ENCODE data around the gene PFN1. TPM values are rescaled to one million over a fixed set of nuclear protein-coding genes. Genes with fewer than 3 reads are reported as not detected.
A peak's percentile ranks its signal among the peaks of the same experiment; 100 is the strongest.

PFN1 gene
- total and polyA plus RNA-seq, 9 of the 15 experiments (the other 6 are each of a cell fraction or from before 2014, with no cell fraction given), result 60.5 to 1,479 (median 456) TPM

GRCh38 chr17:4935650-4936049 lies 12.7 kb downstream of the PFN1 start (continued):
- TF ChIP-seq MEF2D (tag; conservative IDR thresholded peaks at IDR 0.05; ENCODE audit: low read depth) (no peak), ZNF121 (CRISPR knock-in tag; conservative IDR thresholded peaks at IDR 0.05) (no peak), CLOCK (CRISPR knock-in tag; IDR thresholded peaks at IDR 0.05; ENCODE audit: borderline replicate concordance) (no peak)

GRCh38 chr17:4934173-4934979 lies 14.0 kb downstream of the PFN1 start:
- CTCF ChIA-PET (ENCODE audit: low intra/inter-chr PET ratio), result no interaction called here
- Histone ChIP-seq H3K27me3 (ENCODE audit: control insufficient read depth in 2 of 2, insufficient read depth in 2 of 2, low read length in 2 of 2) (no peaks in the 10 kb centered on the region), H2AFZ (ENCODE audit: low read depth, low read length) (no peak overlapping the region), H3K36me3 (ENCODE audit: control insufficient read depth, insufficient read depth, low read length) (peaks cover 26% of the 10 kb centered on the region), H3K4me1 (replicated peaks in 1 of 2; ENCODE audit: control insufficient read depth in 2 of 2, insufficient read depth in 2 of 2, low read length in 2 of 2) (peaks cover 10 to 29% of the 10 kb centered on the region in 2 experiments; a peak in 4 of 5 replicates), H3K9me1 (ENCODE audit: control insufficient read depth, insufficient read depth, low read length) (no peaks in the 10 kb centered on the region), H3K27ac (ENCODE audit: extremely low read depth, low read depth, low read length) (no peak overlapping the region), H3K9ac (ENCODE audit: insufficient read depth in 1 of 2, low read depth in 2 of 2, low read length in 2 of 2) (peak overlapping the region in 1 of 2 experiments; percentile 80; a peak in 2 of 4 replicates), H3K79me2 (ENCODE audit: control insufficient read depth, insufficient read depth, low read length) (peaks cover 16% of the 10 kb centered on the region), H3K4me3 (no peak overlapping the region), H3K9me3 (replicated peaks; ENCODE audit: control insufficient read depth, insufficient read depth, low read depth, low read length) (no peaks in the 10 kb centered on the region), H4K20me1 (replicated peaks; ENCODE audit: control insufficient read depth, insufficient read depth, low read length) (no peaks in the 10 kb centered on the region), H3K4me2 (ENCODE audit: insufficient read depth, low read length) (peak overlapping the region; percentile 18; the same call in 1 of the 2 replicates)
- in situ Hi-C loops (cut with MboI) (no loop called here), intact Hi-C loops (cut with micrococcal nuclease) (no loop called here)
- peak; percentile 58 for FAIRE-seq
- ATAC-seq, result peak; percentile 85
- DNase-seq (ENCODE audit: extremely low read depth in 1 of 4, low spot score in 3 of 4), result peak; percentile 28 to 55 (median 35)
- no TSS peak for BruUV-seq (replicated peaks)
- POLR2A ChIA-PET, result interaction anchor here (0.6 to 2.1 kb wide), 6 partner anchors 8 to 33 kb away, joined by 3 to 7 read pairs (median 4); partner anchors contain the start of gene SPAG7
- 23% methylated on average over 8 of the region's 14 CpGs for WGBS (ENCODE audit: insufficient coverage, low coverage, missing lambda C conversion rate)
- TF ChIP-seq REST (IDR thresholded peaks at IDR 0.05; ENCODE audit: borderline replicate concordance), result peak; percentile 26; the same call in 1 of the 2 replicates
- no peak for TF ChIP-seq REST (CRISPR knock-in tag; IDR thresholded peaks at IDR 0.05; ENCODE audit: low read depth)
- TF ChIP-seq ESRRA (IDR thresholded peaks at IDR 0.05; ENCODE audit: borderline replicate concordance, low read depth), result peak; percentile 64; the same call in 1 of the 2 replicates
- TF ChIP-seq POLR2AphosphoS2 (IDR thresholded peaks at IDR 0.05; ENCODE audit: low read length), result no peak; the same call in 1 of the 2 replicates
- TF ChIP-seq BACH1 (tag; IDR thresholded peaks at IDR 0.05), result no peak
